Stimulated activated CD8-positive, alpha-beta memory T cell treated with anti-CD3 and anti-CD28 coated beads, Interleukin-15, amount 100 ng/mL, for 1 hour (primary cell): Measurements from ENCODE around the gene HMGCR.

Source experiments
- DNase-seq: peaks from one replicate; pipeline ENCODE4 v3.0.0-alpha.2; 2020; ENCODE audit warnings: low read depth

HMGCR gene

DNA sequence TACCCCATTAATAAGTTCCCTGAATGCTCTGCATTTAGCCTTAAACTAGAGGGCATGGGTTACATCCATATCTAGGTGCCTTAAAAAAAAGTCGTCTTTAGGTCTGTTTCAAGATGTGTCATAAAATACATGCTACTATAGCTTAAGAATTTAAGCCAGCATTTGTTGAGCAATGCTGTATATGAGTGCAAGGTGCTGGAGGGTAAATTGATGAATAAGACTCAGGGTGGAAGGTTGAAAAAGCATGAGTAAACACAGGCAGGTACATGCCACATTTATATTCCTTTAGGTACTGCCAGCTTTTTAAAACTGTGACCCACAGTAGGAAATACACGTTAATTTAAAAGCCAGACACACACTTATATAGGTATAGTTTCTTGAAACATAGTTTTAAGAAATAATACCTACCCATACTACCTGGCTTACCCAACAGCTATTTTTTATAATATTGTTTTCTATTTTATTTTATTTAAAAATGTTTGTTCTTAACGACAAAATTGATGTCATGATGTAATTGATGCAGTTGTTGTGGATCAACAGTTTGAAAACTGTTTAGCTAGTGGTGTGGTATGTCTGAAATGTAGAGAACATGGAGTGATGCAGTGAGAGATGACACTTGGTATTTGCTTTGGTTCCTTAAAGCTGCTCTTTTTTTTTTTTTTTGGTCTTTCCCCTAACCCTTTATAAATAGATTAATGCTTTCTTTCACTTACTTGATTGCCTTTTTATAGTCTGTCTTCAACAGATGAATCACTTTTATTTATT, 3.9 kb downstream of the HMGCR start:
- DNase-seq = no peak

DNA sequence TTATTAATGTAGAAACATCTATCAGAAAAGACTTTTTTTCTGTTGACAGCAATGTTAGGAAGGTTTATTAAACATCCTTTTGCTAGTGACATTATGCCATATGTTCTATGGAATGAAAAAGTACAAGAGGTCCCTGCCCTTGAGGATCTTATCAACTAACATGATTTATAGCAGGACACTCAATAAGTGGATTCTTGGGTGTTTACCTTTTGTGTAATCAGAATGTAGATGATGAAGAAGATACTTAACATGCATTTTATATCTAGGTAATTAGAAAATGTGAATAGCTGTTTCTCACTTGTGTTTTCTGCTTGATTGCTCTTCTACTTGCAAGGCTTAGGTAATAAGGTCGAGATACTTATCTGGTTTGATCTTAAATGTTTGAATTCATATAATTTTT, 4.9 kb downstream of the HMGCR start:
- no peak for DNase-seq

DNA sequence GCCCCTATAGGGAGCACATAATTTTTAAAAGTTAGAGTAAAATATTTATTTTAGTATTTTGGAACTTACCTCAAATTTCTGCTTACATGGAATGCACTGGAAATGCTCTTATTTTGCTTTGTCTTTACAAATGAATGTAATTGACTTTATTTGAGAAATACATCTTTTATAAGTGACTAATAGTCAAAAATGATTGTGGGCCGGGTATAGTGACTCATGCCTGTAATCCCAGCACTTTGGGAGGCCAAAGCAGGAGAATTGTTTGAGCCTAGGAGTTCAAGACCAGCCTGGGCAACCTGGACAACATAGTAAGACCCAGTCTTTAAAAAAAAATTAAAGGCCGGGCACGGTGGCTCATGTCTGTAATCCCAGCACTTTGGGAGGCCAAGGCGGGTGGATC, 5.8 kb downstream of the HMGCR start:
- DNase-seq = no peak

DNA sequence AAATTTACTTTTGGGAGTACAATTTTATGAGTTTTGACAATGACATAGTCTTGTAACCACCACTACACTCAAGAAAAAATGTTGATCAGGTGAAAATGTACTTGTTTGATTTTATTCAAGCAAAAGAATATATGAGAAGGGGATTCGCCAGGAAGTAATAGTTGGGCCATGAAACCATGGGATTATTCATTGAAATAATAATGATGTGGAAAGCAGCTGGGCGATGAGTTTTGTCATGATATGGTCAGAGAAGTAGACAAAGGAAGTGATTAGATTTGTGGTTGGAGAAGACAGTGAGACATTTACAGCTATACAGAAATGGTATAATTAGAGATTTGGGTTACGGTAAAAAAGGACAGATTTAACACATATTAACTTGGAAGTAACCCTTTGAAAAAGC, 11.2 kb downstream of the HMGCR start:
- no peak for DNase-seq

DNA sequence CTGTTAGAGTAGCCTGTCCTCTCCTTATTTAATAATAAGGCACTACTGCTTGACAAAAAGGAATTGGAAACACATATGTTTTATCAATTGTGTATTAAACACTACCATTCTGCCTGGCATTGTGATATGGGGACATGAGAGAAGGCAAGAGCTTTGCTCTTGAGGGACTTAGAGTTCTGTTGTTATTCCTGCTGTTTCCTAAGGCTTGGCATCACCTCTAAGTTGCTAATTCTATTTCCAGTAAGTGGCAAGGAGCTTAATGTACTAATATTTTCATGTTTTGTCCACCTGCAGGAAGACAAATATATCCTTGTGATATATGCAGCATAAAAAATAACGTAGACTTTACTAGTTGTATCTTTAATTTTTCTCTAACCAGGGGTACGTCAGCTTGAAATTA, 12.6 kb downstream of the HMGCR start:
- DNase-seq = no peak

DNA sequence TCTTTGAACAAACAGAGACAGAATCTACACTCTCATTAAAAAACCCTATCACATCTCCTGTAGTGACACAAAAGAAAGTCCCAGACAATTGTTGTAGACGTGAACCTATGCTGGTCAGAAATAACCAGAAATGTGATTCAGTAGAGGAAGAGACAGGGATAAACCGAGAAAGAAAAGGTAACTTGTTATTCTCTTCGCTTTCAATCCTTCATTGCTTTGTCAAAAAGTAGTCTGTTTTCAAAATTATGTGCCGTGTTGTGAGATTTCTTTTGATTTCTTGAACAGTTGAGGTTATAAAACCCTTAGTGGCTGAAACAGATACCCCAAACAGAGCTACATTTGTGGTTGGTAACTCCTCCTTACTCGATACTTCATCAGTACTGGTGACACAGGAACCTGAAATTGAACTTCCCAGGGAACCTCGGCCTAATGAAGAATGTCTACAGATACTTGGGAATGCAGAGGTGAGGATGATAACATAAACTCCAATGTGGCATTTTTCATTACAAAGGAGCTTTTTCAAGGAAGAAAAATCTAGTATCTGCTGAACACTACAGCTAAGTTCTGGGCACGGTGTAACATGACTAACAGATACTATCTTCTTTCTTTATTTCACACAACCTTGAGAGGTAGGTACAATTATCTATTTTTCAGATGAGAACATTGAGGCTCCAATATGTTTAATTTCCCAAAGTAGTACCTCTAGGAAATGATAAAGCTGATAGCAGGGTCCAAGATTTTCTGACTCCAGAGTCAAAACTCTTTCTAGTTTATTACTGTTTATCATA, 14.3 kb downstream of the HMGCR start:
- DNase-seq = no peak

DNA sequence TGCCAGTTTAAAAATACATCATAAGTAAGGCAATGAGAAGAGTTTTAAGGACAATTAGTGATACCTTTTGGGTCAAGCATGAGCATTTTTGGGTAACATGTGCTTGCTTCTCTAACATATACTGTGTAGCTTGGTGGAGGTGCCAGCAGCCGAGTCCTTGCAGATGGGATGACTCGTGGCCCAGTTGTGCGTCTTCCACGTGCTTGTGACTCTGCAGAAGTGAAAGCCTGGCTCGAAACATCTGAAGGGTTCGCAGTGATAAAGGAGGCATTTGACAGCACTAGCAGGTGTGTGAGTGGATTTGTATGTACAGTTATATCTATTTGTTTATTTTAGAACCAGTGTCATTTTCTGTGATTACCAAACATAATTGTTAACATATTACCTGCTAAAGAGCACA, 18.2 kb downstream of the HMGCR start:
- DNase-seq = no peak

DNA sequence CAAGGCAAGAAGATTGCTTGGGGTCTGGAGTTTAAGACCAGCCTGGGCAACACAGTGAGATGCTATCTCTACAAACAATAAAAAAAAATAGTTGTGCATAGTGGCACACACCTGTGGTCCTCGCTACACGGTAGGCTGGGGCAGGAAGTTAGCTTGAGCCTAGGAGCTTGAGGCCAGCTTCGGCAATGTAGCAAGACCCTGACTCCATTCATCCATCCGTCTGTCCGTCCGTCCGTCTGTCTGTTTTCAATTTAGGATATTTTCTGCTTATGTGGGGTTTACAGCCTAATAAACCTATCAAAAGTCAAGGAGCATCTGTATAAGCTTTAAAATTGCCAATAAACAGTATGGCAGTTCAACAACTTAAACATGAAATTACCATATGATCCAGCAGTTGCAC, 19.7 kb downstream of the HMGCR start:
- DNase-seq = no peak

DNA sequence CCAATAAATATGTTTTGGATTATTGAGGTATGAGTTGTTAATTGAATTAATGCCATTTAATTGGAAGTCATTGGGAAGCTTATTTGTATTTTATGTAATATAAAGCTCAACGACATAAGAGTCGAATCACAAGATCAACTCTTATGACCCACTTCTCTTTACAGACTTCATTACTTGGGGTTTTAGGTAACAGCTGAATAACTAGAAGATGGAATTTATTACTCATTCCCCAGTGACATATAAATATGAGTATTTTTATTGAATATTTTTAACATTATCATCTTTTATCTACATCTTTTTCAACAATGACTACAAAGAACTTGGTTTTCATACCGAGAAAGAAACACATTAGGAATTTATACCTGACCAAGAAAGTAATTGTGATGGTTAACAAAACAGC, 21.1 kb downstream of the HMGCR start:
- no peak for DNase-seq

DNA sequence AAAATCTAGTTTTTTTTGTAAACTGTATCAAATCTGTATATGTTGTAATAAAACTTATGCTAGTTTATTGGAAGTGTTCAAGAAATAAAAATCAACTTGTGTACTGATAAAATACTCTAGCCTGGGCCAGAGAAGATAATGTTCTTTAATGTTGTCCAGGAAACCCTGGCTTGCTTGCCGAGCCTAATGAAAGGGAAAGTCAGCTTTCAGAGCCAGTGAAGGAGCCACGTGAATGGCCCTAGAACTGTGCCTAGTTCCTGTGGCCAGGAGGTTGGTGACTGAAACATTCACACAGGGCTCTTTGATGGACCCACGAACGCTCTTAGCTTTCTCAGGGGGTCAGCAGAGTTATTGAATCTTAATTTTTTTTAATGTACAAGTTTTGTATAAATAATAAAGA, 24.3 kb downstream of the HMGCR start:
- DNase-seq = no peak

DNA sequence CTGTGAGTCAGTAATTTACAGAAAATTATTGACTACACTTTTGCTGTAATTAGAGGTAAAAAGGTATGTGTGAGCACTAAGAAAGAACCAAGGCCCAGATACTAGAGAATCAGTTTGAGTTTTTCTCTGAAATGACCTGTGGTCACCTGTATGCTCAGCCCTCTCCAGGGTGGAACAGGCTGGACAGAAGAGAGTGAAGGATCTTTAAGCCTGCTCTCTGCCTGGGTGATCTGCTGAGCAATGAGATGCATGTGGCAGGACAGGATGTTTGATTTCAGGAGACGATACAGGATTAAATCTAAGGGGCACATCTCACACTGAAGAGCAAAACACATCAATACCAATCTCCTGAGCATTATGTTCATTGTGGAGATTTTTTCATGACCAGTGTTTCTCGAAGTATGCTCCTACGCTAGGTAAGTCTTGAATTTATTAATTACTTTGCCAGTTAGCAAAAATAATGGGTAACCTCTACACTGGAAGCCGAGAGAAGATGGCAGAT, 25.5 kb downstream of the HMGCR start:
- no peak for DNase-seq

DNA sequence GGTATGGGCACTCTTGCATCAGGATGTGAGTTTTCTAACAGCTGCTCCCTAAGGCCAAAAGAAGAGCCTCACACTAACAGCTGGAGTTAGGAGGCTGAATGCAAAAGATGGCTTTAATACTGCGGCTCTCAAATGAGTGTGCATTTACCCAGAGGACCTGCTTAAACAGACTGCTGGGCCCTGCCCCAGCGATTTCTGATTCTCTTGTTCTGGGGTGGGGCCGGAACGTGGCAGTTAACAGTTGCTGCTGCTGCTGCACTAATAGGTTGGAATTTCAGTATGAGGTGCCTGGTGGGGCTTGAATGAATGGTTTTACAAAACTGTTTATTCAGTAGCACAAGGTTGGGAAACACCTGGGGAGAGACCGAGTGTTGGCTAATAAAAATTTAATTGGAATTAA, 26.1 kb downstream of the HMGCR start:
- DNase-seq = no peak

DNA sequence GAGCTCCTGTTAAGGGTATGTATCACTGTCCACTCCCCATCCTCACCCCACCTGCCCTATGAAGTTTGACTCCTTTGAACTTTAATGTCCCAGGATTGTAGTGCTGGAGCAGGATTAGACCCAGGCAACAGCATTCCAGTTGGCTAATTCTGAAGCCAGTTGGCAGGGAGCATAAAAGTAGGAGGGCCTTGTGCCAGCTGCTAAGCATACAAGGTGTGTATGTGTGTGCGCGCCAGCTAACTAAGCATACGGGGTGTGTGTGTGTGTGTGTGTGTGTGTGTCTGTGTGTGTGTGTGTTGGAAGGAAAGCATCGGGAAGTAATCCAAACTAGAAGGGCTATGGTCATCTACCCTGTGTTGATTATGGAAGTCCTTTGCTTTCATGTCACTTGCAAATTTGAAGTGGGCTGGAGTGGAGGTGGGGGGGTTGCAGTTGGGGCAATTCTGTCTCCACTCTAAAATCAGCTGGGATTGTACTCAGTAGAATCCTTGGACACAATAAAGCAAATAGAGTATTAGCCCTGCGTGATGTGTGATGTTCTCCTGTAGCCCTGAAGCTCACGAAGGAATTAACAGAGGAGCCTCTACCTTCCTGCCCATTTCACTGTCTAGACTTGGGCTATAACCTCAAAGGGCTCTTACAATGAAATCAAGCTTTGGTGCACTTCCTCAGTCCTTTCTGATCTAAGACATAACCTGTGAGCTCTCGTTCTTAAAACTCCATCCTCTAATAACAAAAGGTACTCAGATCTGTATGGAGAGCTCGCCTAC, 26.9 kb downstream of the HMGCR start:
- no peak for DNase-seq

DNA sequence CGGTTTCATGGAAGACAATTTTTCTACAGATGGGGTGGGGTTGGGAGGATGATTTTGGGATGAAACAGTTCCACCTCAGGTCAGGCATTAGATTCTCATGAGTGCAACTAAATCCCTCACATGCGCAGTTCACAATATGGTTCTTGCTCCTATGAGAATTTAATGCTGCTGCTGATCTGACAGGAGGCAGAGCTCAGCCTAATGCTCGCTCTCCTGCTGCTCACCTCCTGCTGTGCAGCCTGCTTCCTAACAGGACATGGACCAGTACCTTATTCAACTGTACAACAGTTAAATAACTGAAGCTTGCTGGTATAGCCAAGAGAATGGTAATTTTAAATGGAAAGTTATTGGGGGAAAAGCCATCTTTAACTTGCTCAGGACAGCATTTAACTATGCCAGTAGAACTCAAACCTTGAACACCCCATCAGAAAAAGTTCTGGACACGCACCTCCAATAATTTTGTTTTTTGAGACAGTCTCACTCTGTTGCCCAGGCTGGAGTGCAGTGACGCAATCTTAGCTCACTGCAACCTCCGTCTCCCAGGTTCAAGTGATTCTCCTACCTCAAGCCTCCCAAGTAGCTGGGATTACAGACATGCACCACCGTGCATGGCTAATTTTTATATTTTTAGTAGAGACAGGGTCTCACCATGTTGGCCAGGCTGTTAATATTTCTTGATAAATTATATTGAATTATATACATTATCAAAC, 27.7 kb downstream of the HMGCR start:
- DNase-seq = no peak

DNA sequence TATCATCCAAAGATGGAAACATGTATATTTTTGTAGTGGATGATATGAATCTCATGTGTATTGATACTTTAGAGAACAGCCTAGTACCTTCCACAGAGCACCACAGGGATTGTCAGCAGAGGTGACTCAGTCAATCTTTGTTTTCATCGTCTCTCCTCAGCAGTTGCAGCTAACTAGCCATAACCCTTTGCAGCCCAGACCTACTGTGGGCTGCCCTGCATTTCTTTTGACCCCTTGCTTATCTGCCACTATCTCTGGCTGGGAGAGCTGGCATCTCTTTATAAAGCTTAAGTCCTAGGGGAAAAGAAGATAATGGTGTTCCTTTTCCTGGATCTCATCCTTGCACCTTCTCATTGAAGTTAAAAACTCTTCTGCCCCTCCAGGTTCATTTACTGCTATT, 28.7 kb downstream of the HMGCR start:
- DNase-seq = no peak

DNA sequence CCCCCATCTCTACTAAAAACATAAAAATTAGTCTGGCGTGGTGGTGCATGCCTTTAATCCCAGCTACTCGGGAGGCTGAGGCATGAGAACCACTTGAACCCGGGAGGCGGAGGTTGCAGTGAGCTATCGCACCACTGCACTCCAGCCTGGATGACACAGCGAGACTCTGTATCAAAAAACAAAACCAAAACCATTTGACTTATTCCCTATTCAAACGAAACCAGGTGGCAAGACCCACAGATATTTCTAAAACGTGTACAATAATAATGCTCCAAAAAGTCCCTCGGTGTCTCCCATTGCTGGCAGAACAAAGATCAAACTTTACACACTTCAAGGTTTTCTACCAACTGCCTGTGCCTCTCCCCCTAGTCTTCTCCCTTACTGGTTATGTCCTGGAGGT, 29.8 kb downstream of the HMGCR start:
- no peak for DNase-seq

DNA sequence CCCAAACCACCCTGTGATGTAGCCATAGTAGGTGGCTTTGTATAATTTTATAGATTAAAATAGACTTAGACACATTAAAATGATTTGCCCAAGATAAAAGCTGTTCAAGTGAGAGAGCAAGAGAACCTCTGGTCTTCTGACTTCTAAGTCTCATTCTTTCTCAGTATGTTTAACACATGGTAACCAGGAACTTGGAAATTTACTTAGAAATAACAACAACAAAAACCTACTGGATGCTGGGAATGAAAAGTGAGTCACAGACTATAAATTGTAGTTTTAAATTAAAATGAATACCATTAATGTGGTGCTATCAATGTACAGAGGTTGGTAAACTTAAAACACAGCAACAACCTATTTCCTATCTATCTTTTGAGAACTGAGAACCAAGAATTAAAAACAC, 30.4 kb downstream of the HMGCR start:
- no peak for DNase-seq

DNA sequence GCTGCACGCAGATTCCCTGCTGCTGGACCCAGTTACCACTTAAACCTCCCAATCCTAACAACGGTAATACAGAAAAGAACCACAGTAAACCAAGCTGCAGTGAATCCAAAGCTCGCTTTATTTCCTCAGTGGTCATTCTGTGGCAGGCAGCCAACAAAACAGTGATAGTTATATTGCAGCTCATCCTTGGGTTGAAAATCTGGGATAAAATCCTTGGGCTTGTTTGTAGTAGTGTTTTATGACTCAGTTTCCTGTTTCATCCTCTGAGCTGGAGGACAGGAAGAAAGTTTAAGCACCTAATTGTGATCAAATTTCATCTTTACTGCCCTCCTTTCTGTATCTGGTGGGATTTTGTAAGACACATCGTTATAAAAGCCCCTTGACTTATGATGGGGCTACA, 31.4 kb downstream of the HMGCR start:
- DNase-seq = no peak

DNA sequence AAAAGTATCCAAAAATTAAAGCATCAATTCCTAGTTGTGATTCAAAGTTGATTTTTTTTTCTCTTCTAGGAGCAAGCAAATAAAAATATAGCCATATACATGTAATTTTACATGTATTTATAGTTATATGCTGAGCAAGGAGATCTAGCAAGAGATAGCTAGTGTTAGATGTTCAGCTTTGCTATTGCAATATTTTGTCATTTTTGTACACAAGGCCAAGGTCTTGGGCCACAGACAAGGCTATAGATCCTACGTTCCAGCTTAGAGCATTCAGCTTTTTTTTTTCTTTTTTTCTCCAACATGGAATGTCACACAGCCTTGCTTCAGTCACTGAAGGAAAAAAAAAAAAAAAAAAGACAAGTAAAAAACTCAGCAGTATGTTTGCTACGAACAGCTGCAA, 36.8 kb downstream of the HMGCR start:
- DNase-seq = no peak

DNA sequence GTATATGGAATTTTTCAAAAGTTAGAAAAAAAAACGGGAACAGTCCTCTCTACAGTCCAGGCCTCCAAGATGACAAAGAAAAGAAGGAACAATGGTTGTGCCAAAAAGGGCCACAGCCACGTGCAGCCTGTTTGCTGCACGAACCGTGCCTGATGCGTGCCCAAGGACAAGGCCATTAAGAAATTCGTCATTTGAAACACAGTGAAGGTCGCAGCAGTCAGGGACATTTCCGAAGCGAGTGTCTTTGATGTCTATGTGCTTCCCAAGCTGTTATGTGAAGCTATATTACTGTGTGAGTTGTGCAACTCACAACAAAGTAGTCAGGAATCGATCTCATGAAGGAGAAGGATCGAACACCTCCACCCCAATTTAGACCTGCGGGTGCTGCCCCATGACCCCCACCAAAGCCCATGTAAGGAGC, 37.4 kb downstream of the HMGCR start:
- DNase-seq = no peak

DNA sequence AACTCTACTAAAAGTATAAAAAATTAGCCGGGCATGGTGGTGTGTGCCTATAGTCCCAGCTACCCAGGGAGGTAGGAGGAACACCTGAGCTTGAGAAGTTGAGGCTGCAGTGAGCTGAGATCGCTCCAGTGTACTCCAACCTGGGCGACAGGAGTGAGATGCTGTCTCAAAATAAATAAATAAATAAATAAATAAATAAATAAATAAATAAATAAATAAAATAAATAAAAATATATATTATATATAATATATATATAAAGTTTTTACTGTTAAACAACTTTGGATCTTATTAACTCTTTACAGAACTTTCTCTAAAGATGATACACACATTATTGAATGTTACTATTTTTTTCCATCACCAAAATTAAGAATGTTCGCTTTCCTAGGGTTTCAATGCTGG, 38.4 kb downstream of the HMGCR start:
- no peak for DNase-seq

DNA sequence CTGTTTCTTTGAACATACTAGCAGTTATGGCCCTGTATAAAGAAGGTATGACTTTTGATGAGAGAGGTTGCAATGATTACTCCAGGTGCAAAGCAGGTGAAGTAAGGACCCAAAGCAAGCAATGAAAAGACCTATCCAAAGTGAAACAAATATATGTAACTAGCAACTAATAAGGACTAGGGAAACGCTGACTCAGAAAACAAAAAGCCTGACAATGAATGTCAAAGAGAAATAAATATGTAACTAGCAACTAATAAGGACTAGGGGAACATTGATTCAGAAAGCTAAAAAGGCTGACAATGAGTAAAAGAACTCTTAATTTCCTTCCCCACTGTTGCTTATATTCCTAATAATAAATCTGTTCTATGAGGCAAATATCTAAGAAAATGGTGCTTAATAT, 43.1 kb downstream of the HMGCR start:
- DNase-seq = no peak
